Activated CD4-positive, CD25-positive, alpha-beta regulatory T cell treated with anti-CD3 and anti-CD28 coated beads, Interleukin-2, amount 50 U/mL, for 72 hours (primary cell): ENCODE measurements around the gene SLC30A9.

Source experiments
- DNase-seq: peaks from one replicate; pipeline ENCODE4 v3.0.0; 2021

SLC30A9 gene

DNA sequence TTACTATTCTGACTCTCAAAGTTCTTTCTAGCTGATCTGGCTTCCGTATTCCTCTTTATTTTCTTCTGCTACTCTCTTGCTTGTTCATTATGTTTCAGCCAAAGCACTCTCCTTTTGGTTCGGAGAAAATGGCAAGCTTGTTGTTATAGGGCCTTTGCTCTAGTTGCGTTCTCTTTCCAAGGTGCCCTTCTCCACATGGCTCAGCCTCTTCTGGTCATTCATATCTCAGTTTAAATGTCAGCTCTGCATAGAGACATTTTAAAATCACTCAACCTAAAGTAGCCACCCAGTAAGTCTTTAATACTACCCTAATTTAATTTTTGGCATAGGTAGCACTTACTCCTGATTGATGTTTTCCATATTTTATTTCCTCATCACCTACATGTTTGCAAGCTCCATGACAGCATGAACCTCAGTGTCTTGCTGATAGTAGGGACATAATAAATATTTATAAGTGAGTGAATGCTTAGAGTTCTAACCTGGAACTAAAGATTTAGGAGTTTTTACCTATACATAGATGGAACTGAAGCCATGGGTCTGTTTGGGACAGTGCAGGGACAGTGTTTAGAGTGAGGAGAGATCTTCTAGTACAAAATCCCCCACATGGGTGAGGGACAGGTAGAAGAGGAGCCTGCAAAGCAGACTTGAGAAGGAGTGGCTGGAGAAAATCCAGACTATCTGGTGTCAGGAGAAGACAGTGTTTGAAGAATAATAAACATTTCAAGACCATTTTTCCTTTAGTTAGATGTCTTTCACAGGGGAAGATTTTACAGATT lies 17.9 kb downstream of the SLC30A9 start:
- DNase-seq = no peak

DNA sequence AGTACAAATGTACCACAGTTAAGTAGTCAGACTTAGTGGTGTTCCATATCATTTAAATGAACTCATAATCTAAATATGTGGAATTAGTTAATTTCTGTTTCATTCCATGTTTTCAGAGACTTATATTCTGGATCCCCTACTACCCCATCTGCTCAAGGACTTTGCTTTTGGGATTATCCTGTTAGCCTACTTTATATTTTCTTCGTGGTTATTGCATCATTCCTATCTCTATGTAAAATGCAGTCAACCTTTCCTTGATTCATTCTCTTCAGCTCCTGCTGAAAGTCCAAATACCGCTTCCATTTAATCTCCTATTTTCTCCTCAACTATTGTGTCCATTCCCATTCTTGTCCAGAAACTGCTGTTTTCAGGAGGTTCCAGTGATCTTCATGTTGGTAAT lies 25.1 kb downstream of the SLC30A9 start:
- DNase-seq = no peak

DNA sequence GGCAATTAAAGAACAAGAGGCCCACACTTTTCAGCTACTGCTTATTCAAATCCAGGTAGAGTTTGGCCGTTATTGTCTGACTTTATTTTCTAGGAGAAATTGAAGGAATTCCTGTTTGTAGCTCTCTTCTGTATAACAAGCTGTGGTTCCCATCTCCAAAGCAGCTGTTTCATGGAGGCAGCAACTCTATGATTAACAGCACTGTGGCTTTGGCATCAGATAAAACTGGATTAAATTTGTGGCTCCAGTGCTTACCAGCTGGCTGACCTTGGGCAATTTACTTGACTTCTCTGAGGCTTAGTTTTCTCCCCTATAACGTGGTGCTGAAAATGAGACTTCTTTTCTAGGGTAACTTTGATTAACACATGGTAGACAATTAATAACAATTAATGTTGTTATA lies 28.1 kb downstream of the SLC30A9 start:
- no peak for DNase-seq

DNA sequence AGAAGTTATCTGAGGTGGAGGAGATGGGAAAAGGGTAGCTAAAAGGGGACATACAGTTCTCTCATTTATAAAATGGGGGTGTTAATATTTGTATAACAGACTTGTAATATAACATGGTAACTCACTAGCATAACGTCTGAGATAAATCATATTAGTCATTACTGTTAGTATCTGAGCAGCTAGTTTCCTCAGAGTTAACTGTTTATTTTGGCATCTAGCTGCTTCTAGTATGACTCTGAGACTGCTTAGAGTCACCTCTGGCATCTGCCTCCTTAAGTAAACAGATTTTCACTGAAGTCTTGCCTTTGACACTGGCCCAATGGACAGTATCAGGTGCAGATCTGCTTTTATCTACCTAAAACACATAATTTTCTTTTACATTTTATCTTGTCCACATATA lies 58.1 kb downstream of the SLC30A9 start:
- DNase-seq = no peak

DNA sequence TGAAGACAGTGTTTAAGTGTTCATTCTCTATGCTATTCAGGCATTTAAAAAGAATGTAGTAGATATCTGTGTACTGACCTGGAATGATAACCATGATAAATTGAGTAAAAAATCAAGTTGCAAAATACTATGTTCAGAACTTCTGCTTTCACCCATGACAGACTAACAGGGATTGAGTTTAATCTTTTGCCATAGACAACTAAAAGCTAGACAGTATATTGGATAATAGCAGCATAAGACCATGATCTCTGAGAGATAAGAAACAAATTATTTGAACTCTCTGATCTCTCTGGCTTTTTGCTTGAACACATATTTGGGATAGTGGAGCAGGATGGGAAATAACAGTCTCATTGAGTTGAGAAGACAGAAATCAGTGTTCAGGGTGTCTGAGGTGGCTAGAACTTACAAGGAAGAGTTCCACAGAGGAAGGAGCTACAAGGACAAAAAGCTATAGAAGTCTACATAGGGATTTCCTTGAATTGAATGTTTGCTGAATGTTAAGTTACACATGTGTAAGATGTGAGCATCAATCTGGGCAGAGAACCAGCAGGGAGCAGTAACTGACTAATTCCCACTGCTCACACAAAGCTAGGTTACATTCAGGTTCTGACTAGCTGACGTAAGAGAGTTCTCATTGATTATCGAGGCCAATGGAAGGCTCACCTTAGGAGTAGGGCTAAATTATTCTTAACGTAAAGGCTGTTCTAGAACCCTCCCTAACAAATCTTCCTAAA lies 60.4 kb downstream of the SLC30A9 start:
- DNase-seq = no peak

DNA sequence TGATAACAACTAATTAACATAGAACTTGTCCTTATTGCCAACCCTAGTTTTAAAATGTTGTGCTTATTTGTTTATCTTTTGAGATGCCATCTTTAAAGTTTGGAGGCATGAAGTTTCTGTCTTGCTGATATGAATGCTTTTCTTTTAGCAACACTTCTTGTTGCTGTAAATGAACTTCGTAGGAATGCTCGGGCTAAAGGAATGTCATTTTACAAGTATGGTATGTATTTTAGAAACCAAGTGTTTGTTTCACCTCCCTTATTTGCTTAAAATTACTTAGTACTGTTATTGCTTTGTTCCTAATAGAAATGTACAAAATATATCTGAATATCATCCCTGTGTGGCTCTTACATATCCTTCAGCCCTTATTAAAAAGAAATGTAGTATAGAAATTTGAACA lies 76.1 kb downstream of the SLC30A9 start:
- no peak for DNase-seq

DNA sequence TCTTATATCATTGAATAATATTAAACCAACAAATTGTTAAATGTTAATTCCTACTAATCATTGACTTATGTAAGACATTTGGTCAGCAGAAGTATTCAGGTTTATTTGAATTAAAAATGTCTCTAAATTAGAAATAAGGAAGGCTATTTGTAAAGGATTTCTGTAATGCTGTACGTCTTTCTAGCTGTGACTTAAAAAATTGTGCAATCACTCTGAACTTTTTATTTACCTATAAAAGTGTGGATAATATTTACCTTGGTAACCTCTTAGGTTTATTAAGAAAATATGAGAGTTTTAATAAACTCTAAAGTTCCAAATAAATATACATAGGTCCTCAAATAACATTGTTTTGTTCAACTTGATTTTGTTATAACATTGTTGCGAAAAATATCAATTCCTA lies 76.9 kb downstream of the SLC30A9 start:
- no peak for DNase-seq

DNA sequence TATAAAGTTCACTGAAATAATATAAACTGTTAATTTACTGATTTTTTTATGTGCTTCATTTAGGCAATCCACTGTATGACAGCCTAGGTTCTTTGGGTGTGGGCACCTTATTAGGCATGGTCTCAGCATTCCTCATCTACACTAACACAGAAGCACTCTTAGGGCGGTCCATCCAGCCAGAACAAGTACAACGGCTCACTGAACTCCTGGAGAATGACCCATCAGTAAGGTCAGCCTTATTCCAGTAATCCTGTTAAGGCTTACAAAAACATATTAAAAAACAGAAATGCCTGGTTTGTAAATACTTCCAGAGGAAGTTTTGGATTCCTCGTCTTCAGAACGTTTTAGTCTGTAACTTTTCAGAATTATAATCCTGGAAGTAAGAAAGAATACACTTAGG lies 80.1 kb downstream of the SLC30A9 start:
- no peak for DNase-seq

DNA sequence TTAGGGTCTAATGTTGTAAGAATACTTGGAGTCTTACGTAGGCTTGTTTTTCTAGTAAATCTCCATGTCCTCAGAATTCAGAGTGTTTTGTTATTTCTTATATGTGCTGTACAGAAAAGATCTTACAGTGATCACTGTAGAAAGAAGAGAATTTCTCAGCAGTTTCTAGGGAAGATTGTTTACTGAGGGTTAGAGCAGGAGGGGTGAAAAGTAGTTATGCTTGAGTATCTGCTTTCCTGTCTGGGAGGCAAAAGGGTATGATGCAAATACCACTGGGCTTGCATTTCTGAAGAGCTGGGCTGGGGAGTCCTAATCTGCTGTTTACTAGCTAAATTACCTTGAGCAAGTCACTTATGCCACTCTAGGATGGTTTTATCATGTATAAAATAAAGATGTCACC lies 84.0 kb downstream of the SLC30A9 start:
- DNase-seq = no peak

DNA sequence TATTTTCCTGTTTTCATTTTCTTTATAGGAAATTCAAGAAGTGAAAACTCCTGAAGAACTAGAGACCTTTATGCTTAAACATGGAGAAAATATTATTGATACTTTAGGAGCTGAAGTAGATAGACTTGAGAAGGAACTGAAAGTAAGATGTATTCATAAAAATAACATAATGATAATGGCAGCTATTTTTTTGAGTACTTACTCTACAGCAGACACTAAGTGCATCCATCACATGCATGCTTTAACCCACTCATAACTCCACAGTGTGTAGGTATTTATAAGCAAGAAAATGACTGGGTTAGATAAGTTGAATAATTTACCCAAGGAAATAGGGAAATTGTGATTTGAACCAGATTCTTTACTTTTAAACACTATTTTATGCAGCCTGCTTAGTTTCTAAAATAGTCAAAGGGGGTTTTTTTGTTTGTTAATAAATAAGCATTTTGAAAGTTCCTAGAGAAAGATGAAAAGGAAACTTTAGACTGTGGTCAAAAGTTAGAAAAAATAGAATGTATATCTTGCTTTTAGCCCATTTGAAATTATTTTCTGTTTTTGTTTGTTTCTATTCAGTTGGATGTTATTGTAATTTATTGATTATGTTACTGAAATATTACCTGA lies 88.0 kb downstream of the SLC30A9 start:
- DNase-seq = no peak

DNA sequence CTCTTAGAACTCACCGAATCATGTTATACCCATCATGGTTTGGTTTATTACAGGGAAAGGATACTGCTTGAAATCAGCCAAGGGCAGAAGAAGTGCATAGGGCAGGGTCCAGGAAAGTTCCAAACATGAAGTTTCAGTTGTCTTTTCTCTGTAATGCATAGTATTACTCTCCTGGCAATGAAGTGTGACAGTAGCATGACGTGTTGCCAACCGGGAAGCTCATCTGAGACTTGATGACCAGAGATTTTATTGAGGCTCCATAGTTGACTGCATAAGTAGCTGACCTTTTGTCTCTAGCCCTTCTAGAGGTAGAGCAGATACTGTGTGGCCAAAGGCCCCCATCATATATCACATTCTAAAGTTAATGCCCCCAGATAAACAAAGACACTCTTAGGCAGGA lies 90.0 kb downstream of the SLC30A9 start:
- no peak for DNase-seq

DNA sequence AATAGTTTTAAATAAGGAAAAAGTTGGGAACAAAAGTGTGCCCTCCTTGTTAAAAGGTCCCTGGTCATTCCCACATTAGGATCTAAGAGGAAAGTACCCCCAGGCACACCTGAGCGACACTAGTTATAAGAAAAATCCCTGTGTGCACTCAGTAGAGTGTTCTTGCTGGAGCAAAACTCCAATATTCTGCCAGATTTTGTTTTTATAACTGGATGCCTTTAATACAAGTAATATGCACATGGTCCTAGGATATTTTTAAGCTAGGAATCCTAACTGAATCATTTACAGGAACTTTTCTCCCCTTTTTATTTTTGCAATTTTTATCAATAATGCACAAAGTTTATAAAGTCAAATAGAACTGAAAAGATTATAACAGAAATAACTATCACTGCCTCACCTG lies 93.5 kb downstream of the SLC30A9 start:
- no peak for DNase-seq

DNA sequence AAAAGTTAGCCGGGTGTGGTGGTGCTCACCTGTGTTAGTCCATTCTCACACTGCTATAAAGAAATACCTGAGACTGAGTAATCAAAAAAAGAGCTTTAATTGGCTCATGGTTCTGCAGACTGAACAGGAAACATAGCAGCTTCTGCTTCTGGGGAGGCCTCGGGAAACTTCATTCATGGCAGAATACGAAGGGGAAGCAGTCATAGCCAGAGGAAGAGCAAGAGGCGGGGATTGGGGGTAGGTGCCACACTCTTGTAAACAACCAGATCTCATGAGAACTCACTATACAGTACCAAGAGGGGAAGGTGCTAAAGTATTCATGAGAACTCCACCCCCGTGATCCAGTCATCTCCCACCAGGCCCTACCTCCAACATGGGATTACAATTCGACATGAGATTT lies 98.1 kb downstream of the SLC30A9 start:
- DNase-seq = no peak

DNA sequence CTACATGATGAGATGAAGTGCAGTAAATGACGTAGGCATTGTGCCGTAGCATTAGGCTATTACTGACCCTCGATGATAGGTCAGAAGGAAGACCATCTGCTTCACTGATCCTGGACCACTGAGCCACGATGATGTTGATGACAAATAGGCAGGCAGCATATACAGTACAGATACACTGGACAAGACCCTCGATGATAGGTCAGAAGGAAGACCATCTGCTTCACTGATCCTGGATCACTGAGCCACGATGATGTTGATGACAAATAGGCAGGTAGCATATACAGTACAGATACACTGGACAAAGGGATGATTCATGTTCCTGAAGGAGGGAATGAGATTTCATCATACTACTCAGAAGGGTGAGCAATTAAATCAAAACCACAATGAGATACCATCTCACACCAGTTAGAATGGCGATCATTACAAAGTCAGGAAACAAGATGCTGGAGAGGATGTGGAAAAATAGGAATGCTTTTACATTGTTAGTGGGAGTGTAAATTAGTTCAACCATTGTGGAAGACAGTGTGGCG lies 111.2 kb downstream of the SLC30A9 start:
- DNase-seq = no peak

DNA sequence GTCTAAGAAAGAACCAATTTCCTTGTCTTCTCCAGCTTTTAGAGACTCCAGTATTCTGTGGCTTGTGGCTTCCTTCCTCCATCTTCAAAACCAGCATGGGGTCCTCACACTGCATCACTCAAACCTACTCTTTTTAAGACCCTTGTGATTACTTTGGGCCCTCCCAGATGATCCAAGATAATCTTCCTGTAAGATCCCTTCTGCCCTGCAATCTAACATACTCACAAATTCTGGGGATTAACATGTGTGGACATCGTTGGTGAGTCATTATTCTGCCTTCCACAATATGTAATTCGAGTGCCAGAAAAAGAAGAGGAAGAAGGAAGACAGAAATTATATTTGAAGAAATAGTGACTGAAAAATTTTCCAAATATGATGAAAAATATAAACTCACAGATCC lies 114.2 kb downstream of the SLC30A9 start:
- no peak for DNase-seq

DNA sequence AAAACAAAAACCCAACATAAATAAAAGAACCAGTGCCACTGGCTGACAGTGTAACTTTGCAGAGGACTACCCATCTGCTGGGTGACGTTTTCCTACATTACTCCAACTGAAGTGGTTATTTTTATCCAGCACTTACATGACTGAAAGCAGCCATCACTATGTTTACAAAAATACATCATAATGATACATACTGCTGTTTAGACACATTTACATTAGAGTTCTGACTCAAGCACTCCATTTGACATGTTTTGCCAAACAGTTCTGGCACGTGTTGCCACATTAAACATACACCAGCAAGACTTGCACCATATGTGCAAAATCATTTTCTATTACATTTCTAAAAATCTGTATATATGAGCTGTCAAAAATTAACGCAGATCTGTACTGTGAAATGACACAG lies 122.5 kb downstream of the SLC30A9 start:
- no peak for DNase-seq

DNA sequence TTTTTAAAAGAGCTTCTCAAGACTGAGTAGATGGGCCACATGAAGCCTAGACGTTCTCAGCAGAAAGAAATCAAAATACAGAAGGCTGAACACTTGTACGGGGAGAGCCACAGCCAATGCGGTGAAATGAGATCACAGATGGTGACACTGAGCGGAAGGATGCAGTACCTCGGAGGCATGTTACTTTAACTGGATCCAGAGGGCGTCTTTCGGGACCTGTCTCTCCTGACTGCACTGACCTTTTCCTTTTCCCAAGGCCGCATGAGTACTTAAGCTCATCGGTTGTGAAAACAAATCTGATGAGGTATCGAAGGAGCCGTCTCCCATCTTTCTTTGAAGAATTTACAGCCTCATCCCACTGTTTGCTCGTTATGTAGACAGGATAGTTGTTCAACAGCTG lies 129.6 kb downstream of the SLC30A9 start:
- DNase-seq = no peak

DNA sequence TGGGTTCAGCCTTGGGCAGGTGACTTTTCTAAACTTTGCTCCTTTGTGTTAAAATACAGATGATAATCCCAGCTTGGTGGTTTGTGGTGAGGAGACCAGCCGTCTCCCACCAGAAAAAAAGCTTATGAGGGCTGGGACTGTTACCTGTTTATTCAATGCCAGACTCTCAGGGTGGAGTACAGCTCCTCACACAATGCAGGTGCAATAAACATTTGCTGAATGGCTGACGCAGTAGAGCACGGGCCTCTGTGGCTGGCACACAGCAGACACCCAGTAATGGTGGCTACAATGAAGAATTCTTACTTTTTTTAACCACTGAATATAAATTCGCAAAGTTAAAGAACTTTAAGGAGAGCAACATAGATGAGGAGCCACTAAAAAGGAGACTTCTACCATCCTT lies 131.9 kb downstream of the SLC30A9 start:
- DNase-seq = no peak

DNA sequence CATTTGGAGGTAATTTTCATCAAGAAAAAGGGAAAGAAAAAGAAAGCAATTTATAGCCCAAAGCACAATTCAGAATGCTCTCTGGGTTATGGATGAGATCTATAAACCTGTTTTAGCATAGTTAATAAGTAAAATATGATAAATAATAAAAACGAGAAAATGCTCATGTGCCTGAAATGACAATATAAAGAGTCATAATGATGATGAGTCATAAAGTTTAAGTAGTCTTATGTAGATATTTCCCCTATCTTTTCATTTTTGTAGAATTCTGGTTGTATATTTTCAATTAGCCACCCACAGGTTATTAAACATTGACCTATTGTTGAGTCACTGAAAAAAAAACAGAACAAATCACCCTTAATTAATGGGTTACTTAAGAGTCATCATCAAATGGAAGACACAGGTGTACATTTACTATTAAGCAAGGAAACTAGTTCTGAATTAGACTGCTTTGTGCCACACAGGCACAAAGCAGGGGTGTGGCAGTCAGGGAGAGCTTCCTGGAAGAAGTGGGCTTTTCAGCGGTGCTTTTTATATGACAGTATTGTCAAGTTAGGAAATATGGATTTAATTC lies 132.8 kb downstream of the SLC30A9 start:
- DNase-seq = no peak

DNA sequence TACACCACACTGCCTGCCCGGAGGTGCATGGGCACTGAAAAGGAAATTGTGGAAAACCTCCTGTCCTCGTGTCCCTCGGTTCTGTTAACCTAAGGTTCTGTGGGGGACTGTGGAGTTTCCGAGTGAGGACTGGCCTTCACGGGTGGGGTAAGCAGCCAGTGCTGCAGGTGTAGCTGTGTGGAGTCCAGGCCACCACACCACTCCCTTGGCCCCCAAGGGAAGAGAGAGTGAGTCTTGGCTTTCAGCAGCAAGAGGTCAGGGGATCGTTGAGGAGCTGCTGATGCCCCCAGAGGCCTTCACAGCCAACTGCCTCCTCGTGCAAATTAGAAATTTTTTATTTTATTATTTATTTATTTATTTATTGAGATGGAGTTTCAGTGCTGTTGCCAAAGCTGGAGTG lies 141.8 kb downstream of the SLC30A9 start:
- no peak for DNase-seq

DNA sequence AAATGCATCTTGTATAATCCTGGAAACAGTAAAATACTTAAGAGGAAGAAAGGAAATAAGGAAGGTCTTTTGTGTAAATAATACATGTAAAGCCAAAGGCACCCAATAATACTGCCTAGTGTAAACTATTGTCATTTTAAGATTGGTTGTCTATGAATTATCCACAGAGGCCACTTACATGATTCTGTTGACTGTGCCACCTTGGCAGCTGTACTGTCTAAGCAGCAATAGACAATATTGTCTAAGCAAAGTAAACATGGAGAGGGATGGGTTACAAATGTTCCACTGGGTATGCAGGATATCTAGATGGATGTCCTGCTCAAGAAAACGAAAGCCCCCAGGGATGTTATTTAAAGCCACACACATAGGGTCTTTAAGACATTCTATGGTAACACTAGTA lies 142.7 kb downstream of the SLC30A9 start:
- DNase-seq = no peak

DNA sequence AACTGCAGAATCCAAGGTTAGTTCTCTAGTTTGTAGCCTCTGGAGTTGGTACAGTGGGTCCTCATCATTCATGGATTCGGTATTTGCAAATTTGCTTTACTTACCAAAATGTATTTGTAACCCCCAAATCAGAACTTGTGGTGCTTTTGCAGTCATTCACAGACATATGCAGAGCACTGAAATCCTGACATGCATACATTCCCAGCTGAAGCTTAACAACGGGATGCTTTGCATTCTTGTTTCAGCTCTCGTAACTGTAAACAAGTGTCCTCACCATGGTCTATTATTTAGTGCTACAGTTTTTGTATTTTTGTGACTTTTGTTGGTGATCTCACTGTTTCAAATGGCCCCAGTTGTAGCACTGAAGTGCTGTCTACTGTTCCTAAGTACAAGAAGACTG lies 146.0 kb downstream of the SLC30A9 start:
- DNase-seq = no peak
